HG03196 (cell line): Measurements from ENCODE around the gene CCDC141.

ENCODE experiments used
- ATAC-seq: cut with Tn5 transposase; IDR thresholded peaks from one replicate; pipeline ENCODE4 v1.9.1; 2021; ENCODE audit not compliant: unreplicated experiment

CCDC141 gene

GRCh38 chr2:178874529-178875240 is 175.3 kb downstream of the CCDC141 start:
- ATAC-seq, result no peak

GRCh38 chr2:178873912-178874311 is 176.0 kb downstream of the CCDC141 start:
- no peak for ATAC-seq

- no peak for ATAC-seq
Measured at GRCh38 chr2:178871536-178871935, 178.4 kb downstream of the CCDC141 start.

GRCh38 chr2:178870703-178871102 is 179.2 kb downstream of the CCDC141 start:
- ATAC-seq, result no peak

- no peak for ATAC-seq
Measured at GRCh38 chr2:178865999-178866398, 183.9 kb downstream of the CCDC141 start.

DNA sequence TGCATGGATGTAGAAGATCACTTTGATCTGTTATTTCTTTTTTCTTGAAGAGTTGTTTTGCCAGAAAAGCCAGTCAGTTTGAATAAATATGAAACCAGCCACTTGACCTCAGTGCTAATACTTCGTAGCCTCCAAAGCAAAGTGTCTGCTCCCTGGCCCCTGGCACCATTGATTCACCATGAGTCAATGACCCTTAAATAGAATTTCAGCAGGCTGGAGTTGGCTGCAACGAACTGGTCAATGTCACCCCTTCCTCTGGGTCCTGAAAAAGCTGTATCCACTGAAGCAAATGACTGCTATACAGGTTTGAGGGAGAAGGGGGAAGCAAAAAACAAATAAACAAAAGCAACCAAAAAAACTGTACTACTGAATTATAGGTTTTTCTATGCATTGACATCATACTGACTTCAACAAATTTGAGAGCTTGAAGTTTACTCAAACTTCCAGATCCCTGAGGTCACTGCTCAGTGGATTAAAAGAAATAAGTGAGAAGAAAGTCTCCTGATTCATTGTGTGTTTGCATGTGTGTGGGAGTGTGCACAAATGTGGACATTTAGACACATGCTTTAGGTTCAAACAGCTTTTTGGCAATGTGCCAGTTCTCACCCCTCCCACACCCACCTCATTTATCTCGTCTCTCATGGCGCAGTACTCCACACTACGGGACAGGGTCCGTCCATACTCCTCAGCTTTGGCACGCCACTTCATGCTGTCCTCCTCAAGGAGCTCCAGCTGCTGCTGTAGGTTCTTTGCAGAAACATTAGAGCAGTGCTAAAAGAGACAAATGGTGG is 184.6 kb downstream of the CCDC141 start:
- no peak for ATAC-seq

DNA sequence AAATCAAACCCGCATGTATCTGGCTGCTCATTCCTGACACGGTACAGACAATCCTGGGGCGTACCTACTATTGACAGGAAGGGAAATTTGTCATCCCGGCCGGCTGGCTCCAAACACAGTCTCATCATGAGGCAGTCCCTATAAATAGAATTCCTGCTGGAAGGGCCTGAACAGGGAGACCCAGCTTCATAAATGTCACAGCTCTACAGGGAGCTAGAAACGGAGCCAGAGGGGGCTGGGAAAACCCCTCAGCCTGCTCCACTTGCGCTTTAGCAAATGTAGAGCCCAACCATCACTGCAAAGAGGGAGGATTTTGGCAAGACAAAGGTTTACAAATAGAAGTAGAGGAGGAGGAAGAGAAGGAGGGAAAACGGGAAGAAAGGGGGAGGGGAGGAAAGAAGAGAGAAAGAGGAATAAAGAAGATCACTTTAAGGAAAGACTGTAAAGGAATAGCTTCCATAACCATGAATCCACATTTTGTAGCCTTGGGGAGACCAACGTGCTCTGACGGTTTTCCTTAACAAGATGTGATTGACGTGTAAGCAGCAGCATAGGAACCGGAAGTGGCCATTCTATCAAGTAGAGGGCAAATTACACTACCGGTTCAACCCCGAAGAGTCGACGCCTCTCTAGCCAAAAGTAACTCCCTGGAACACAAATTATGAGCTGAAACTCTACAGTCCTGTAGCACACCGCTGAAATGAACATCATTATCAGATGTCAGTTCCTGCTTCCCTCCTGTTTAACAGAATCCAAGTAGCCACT is 185.9 kb downstream of the CCDC141 start:
- no peak for ATAC-seq

- ATAC-seq, result no peak
Measured at GRCh38 chr2:178863130-178863855, 186.6 kb downstream of the CCDC141 start.

DNA sequence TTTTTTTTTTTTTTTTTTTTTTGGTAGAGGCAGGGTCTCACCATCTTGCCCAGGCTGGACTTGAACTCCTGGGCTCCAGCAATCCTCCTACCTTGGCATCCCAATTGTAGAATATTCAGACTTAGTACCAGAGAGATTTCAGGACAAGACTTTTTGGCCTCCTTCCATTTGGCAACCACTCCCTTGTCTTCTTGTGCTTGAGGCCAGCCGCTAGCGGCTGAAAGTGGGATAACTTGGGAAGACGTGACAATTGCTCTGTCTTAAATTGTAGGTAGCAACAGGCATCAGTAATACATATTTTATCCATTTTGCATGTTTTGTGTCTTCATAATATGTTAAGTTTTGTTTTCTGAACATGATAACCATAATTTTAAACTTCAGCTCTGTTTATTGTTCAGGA is 189.4 kb downstream of the CCDC141 start:
- ATAC-seq, result no peak

DNA sequence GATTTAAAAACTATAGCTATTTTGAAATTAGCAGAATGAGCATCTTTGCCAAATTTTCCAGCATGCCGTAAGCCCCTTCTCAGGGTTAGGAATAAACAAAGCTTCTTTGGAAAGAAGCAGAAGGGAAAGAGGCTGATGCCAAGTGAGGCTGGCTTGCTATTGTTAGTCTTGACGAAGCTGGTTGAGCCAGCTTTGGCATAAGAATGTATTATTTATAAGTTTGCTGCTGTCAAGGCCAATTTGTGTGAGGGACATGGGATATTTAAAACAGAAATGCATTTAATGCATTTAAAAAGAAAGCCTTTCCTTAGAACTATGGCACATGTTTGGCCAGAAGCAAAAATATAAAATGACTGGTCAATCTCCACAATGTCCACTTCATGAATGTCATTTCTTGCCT is 190.2 kb downstream of the CCDC141 start:
- no peak for ATAC-seq

GRCh38 chr2:178858896-178859625 is 190.9 kb downstream of the CCDC141 start:
- ATAC-seq, result no peak

DNA sequence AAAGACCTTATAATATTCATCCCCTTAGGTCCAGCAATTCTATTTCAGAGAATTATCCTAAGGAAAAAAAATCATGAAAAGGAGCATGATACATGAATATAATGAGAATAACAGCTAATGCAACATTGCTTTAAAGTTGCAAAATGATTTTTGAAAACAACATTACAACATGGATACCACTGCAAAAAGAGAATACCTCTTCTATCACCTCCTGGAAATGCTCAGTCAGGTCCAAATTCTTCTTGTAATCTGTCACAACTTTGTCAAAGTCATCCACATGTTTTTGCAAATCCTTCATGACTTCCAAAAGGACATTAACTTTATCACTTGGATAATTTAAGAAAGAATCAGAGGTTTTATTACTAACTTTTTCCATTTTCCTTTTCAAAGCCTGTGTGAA is 194.8 kb downstream of the CCDC141 start:
- no peak for ATAC-seq

GRCh38 chr2:178848335-178848734 is 201.6 kb downstream of the CCDC141 start:
- no peak for ATAC-seq

- no peak for ATAC-seq
Measured at GRCh38 chr2:178846458-178846802, 203.5 kb downstream of the CCDC141 start.

DNA sequence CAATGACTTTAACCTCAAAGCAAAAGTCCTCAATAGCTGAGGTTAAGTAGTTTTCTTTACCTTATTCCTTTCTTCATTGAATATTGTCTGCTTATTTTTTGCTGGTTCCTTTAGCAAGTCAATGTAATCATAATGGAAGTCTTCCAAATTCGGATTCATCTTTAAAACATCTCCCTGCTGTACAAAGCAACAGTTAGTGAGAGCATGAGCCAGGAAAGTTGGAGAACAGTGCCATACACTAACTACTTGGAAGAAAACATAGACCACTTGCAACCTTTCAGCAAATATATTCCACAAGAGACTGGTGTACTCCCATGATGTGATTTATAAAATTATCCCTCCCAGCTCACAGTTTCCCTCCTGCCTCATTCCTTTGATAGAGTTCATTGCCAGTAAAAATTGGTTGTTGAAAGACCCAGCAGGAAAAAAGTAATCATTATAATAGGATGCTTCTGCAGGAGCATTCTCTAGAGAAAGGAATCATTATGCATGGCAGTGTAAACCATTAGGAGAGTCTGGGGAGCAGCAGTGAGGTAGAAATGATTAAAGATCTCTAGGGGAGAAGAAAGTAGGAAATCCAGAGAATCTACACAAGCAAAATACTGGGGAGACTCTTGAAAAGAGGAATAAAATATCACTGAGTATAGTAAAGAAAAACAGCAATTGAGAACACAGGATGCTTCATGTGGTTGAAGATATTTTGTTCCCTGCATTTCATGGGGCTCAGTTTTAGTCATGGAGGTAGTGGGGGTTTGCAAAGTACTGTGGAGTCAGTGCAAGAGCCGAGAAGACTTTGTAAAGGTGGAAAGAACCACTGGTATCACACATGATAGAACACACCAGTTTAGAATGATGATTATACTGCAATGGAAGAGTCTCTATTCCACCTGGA is 204.1 kb downstream of the CCDC141 start:
- no peak for ATAC-seq

DNA sequence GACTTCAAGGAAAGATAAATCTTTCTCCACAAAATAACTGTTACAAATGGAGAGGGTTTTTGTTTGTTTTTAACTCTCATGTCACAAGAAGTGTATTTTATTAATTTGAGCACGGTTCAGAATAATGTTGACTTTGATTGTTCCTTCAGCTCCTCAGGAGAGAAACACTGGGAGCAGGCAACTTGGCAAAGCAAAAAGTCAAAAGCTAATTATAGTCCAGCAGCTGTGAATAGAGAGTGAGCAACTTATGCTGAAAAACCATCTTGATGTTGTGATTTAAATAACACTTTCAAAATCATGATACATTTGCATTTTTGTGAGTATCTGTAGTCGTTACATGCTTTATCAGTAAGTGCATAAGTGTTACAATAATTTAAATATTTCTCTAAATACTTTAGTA is 205.2 kb downstream of the CCDC141 start:
- no peak for ATAC-seq

- no peak for ATAC-seq
Measured at GRCh38 chr2:178844269-178844668, 205.7 kb downstream of the CCDC141 start.

DNA sequence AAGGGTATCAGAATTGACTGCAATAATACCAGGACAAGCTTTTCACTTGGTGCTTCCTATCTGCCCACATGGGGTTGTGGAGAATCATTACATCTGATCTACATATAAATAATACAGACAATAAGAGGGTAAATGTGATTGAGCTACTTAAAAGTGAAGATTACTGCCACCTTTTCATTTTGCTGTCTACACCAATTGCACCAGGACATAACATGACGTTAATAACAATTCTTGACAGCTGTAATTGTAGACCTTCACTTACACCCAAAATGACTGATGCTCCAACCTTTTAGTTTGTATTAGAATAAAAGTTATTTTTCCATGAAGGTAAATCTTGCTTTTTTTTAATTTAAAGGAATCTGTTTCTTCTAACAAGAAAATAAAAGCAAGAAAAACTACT is 206.2 kb downstream of the CCDC141 start:
- ATAC-seq, result no peak

DNA sequence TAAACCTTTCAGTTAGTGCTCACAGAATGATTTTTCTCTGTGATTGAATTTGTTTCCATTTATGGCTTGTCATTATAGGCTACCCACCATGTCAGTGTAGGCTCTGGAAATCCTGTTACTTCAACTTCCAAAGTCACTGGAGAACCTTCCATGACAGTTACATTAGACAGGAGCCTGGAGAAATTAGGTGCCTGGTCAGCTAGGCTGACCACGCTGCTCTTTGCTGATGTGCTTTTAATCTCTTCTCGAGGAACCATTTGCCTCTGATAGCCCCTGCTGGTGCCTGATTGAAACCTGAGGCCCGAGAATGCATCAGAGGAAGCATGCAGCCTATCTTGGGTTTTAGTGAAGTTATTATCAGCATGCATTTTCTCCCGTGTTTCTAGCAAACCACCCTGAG is 213.1 kb downstream of the CCDC141 start:
- ATAC-seq, result no peak

DNA sequence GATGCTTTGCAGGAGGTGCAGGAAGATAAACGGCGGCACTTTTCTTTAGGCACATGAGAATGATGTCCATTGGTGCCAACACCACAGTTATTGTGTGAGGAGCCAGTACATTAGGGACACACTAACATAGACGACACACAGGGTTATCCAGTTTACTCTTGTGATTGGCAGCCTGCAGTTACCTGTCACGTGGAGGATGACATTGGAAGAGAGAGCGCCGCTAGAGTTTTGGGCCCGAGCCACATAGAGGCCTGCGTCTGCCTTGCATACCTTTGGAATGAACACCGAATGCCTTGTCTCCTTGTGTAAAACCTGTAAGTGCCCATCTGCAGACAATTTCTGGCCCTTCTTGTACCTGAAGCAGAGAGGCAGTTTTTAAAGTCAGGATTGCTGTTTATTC is 215.9 kb downstream of the CCDC141 start:
- no peak for ATAC-seq
